Thymus (tissue), 11 donors: ENCODE data around the gene GPR52. TPM values are rescaled to one million over a fixed set of nuclear protein-coding genes. Genes with fewer than 3 reads are reported as not detected.

Source experiments
- DNase-seq, 9 donors: peaks; one replicate each; pipeline ENCODE4 v3.0.0-alpha.2; 2013; ENCODE audit warnings: low spot score in 9 of 9, low read depth in 6 of 9, missing footprints in 1 of 9
- H3K27ac ChIP-seq, 2 donors: one replicate each; pipeline ENCODE4 v1.5.1; 2013; ENCODE audit warnings: control low read depth in 1 of 2, low read depth in 1 of 2, low read length in 1 of 2, mild to moderate bottlenecking in 1 of 2, moderate library complexity in 1 of 2
- H3K27me3 ChIP-seq, 2 donors: one replicate each; pipeline ENCODE4 v1.5.1; 2013; ENCODE audit warnings: low read length in 1 of 2; ENCODE audit not compliant: control insufficient read depth in 2 of 2, insufficient read depth in 1 of 2
- H3K36me3 ChIP-seq, 2 donors: one replicate each; pipeline ENCODE4 v1.5.1; 2013; ENCODE audit warnings: low read length in 1 of 2, mild to moderate bottlenecking in 1 of 2, moderate library complexity in 1 of 2; ENCODE audit not compliant: control insufficient read depth in 2 of 2, insufficient read depth in 2 of 2
- H3K4me1 ChIP-seq, 2 donors: one replicate each; pipeline ENCODE4 v1.5.1; 2013; ENCODE audit warnings: low read length in 2 of 2; ENCODE audit not compliant: control insufficient read depth in 2 of 2, insufficient read depth in 2 of 2
- H3K4me3 ChIP-seq, 2 donors: one replicate each; pipeline ENCODE4 v1.5.1; 2013; ENCODE audit warnings: low read length in 2 of 2, control low read depth in 1 of 2, mild to moderate bottlenecking in 1 of 2
- H3K9me3 ChIP-seq, 2 donors: one replicate each; pipeline ENCODE4 v1.5.1; 2013; ENCODE audit warnings: low read length in 1 of 2, mild to moderate bottlenecking in 1 of 2; ENCODE audit not compliant: control insufficient read depth in 2 of 2, insufficient read depth in 1 of 2
- WGBS: extraction: QIAGEN DNeasy Blood & Tissue Kit; methylation state at CpG from one replicate; pipeline ENCODE4 v1.1.7; 2013; 5-methylcytosine and 5-hydroxymethylcytosine counted together
- polyA plus RNA-seq: library from polyadenylated mRNA; stranded (reverse); fragments of 200-250 nt; gene quantifications from one replicate; pipeline ENCODE4 v1.2.3, GENCODE V29; 2013
- total RNA-seq: library from RNA; stranded (reverse); fragments of 120-200 nt; gene quantifications from one replicate; pipeline ENCODE4 v1.2.4, GENCODE V29; 2013
- donor health status: healthy.

GPR52 gene
- total and polyA plus RNA-seq, 2 donors = 0.09 to 0.52 TPM

- WGBS = 94% methylated on average over 6 of the region's 6 CpGs
- Histone ChIP-seq H3K4me3 (no peak overlapping the region), H3K27ac (no peak overlapping the region), H3K4me1 (no peaks in the 10 kb centered on the region), H3K9me3 (no peaks in the 10 kb centered on the region), H3K36me3 (no peaks in the 10 kb centered on the region), H3K27me3 (no peaks in the 10 kb centered on the region)
- no peak for DNase-seq
Observed at GRCh38 chr1:174445817-174446216, 1.9 kb upstream of the GPR52 start.

GRCh38 chr1:174448531-174448883 lies 743 bp downstream of the GPR52 start:
- 91% methylated on average over 5 of the region's 5 CpGs for whole genome bisulfite sequencing
- Histone ChIP-seq H3K4me1 (no peaks in the 10 kb centered on the region), H3K4me3 (no peak overlapping the region)

DNA sequence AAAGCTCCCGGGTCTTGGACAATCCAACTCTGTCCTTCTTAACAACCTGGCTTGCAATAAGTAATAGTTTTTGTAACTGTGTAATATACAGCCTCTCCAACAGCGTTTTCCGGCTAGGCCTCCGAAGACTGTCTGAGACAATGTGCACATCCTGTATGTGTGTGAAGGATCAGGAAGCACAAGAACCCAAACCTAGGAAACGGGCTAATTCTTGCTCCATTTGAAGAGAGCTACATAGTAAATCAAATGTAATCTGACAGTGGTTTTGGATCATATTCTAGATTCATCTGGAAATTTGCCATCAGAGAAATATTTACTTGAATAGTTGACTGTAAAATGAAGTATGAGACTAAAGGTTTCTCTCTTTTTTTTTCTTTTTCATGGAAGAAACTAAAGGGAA lies 1.2 kb downstream of the GPR52 start:
- no peak overlapping the region for H3K27ac ChIP-seq
- no peak for DNase-seq
- no peaks in the 10 kb centered on the region for H3K36me3 ChIP-seq
- H3K4me1 ChIP-seq = no peaks in the 10 kb centered on the region
- H3K4me3 ChIP-seq = no peak overlapping the region
- H3K9me3 ChIP-seq = no peaks in the 10 kb centered on the region
- no peaks in the 10 kb centered on the region for H3K27me3 ChIP-seq
- WGBS = 83% methylated on average over 5 of the region's 5 CpGs

More at GRCh38 chr1:174448531-174448883, 743 bp downstream of the GPR52 start:
- H3K27ac ChIP-seq = no peak overlapping the region
- DNase-seq = no peak
- no peaks in the 10 kb centered on the region for H3K27me3 ChIP-seq
- H3K9me3 ChIP-seq = no peaks in the 10 kb centered on the region
- H3K36me3 ChIP-seq = no peaks in the 10 kb centered on the region

DNA sequence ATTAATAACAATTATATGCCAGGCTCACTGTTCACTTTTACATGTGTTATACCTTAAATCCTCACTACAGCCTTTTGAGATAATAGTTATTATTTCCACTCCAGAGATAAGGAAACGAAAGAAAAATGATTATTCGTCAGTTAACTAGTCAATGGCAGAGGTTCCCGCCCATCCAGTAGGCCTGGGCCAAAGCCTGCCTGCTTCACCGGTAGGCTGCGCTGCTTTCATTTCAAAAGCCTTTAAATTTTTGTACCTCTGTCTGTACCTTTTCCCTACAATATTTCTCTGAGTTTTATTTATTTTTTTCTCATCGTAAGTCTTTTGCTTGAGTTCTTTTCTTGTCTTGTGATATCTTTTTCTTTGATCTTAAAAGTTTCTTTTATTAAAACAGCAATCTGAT lies 3.6 kb downstream of the GPR52 start:
- Histone ChIP-seq H3K36me3 (no peaks in the 10 kb centered on the region), H3K9me3 (no peaks in the 10 kb centered on the region), H3K4me1 (no peaks in the 10 kb centered on the region), H3K27me3 (no peaks in the 10 kb centered on the region), H3K27ac (no peak overlapping the region), H3K4me3 (no peak overlapping the region)
- no peak for DNase-seq
- 95% methylated on average over 6 of the region's 6 CpGs for WGBS

DNA sequence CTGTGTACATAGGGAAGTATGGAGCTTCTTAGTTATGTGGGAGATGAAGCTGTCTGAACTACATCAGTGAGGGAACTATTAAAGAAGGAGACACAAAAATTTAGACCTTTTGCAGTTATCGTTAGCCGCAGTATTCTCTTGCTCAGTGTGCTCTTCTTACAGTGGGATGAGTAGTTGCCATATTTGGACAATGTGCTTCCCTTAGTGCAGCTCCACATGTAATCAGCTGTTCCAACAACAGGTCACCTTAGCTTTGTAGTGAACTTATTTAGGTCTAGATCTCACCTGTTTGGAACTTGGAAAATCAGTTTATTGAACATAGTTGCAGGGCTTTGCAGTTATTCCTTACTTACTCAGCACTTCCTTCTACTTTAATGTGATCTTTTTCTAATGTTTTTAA lies 18.1 kb downstream of the GPR52 start:
- Histone ChIP-seq H3K27me3 (no peaks in the 10 kb centered on the region), H3K4me1 (no peaks in the 10 kb centered on the region), H3K9me3 (no peaks in the 10 kb centered on the region), H3K4me3 (no peak overlapping the region), H3K36me3 (no peaks in the 10 kb centered on the region), H3K27ac (no peak overlapping the region)
- no peak for DNase-seq
- 99% methylated on average over 2 of the region's 2 CpGs for WGBS

DNA sequence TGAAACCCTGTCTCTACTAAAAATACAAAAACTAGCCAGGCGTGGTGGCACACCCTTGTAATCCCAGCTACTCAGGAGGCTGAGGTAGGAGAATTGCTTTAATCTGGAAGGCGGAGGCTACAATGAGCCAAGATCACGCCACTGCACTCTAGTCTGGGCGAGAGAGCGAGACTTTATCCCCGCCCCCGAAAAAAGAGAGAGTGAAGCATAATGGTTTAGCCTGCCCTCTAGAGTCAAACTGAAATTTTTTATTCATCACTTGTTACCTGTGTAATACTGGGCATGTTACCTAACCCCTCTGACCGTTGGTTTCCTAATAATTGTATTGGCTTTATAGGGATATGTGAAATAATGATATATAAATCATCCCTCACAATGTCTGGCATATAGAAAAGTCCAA lies 18.8 kb downstream of the GPR52 start:
- Histone ChIP-seq H3K36me3 (no peaks in the 10 kb centered on the region), H3K27ac (no peak overlapping the region), H3K9me3 (no peaks in the 10 kb centered on the region), H3K4me3 (no peak overlapping the region), H3K27me3 (no peaks in the 10 kb centered on the region), H3K4me1 (no peaks in the 10 kb centered on the region)
- whole genome bisulfite sequencing = 97% methylated on average over 8 of the region's 8 CpGs
- no peak for DNase-seq

DNA sequence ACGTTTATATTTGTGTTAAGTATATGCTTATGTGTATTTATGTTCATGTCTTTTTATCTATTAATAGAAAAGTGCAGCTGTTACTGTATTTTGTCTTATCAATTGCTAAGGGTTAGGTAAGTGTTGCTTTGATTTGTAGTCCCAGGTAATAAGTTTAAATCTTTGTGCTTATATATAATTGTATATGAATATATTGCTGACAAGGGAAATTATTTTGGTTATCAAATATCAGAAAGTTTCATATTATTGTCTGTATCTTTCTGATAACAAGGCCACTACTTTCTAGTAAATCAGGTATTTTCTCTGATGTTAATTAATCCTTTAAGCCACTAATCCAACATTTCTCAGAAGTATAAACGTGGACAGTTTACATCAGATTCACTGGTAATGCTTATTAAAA lies 21.3 kb downstream of the GPR52 start:
- no peak for DNase-seq
- Histone ChIP-seq H3K36me3 (no peaks in the 10 kb centered on the region), H3K27ac (no peak overlapping the region), H3K4me3 (no peak overlapping the region), H3K27me3 (no peaks in the 10 kb centered on the region), H3K4me1 (no peaks in the 10 kb centered on the region), H3K9me3 (no peaks in the 10 kb centered on the region)
- 93% methylated on average over 2 of the region's 2 CpGs for WGBS

DNA sequence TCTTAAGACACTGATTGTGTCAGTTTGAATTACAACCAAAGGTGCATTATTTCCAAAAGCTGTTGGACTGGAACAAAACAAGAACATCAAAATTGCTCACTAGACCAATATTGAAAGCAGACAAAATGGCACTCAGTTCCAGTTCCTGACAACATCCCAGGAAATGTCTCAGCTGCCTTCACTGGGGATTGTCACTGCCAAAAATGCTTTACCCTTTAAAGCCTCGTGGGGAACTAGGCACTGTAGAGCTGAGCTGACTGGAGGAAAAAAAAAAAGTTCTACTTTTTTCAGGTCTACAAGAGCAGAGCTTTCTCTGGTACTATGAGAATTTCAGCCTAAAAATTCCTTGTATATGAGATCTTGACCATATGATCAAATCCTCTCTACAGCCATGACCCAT lies 21.9 kb downstream of the GPR52 start:
- 83% methylated on average over 1 of the region's 1 CpG for WGBS
- DNase-seq = no peak
- Histone ChIP-seq H3K27ac (no peak overlapping the region), H3K4me1 (no peaks in the 10 kb centered on the region), H3K36me3 (no peaks in the 10 kb centered on the region), H3K27me3 (no peaks in the 10 kb centered on the region), H3K4me3 (no peak overlapping the region), H3K9me3 (no peaks in the 10 kb centered on the region)

DNA sequence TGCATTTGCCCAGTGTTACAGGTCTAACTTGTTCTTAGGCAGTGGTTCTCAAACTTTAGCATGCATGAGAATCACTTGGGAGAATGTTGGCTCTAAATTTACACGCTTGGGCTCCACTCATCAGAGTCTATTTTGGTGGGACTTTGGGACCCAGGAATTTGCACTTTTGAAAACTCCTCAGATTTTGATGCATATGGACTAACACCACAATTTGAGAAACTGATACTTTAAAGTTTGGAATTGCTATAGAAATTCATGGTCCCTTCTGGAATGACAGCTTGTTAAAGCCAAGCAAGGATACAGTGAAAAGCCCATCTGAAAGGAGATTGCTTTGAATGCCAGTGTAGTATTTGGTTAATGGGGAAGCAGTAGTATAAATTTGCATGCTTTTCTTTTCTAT lies 31.5 kb downstream of the GPR52 start:
- no peaks in the 10 kb centered on the region for H3K27me3 ChIP-seq
- no peaks in the 10 kb centered on the region for H3K36me3 ChIP-seq
- no peak for DNase-seq
- H3K4me3 ChIP-seq = no peak overlapping the region
- WGBS = 100% methylated on average over 1 of the region's 1 CpG
- no peaks in the 10 kb centered on the region for H3K9me3 ChIP-seq
- no peak overlapping the region for H3K27ac ChIP-seq
- no peaks in the 10 kb centered on the region for H3K4me1 ChIP-seq

DNA sequence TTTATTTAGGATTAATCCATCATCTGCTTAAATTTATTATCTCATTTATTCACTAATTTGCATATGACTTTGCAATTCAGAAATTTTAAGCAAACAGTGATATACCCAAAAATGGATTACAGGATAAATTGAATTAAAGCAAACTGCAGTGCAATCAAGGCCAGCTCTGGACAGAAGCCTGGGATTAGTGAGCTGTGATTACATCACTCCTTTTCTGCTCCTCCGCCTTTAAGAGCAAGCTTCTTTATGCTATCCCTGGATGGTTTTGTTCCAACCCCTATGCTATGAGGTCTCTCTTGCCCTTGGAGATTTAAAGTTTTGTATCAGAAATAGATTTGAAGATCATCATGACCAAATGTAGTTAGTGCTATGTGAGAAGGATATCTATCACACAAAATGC lies 32.6 kb downstream of the GPR52 start:
- no peak overlapping the region for H3K4me3 ChIP-seq
- 98% methylated on average over 1 of the region's 1 CpG for whole genome bisulfite sequencing
- DNase-seq = no peak
- H3K27ac ChIP-seq = no peak overlapping the region
- H3K4me1 ChIP-seq = no peaks in the 10 kb centered on the region
- H3K27me3 ChIP-seq = no peaks in the 10 kb centered on the region
- no peaks in the 10 kb centered on the region for H3K36me3 ChIP-seq
- H3K9me3 ChIP-seq = no peaks in the 10 kb centered on the region
